PFSK-1 (cell line): ENCODE measurements around the gene TMEM219.

Experiments
- POLR2AphosphoS5 ChIP-seq: IDR thresholded peaks from 2 replicates; pipeline ENCODE4 v1.6.1; 2012; ENCODE audit warnings: low read depth, mild to moderate bottlenecking, control low read depth, low read length, moderate library complexity
- TAF1 ChIP-seq: IDR thresholded peaks from 2 replicates; pipeline ENCODE4 v1.6.1; 2012; ENCODE audit warnings: low read length, control low read depth, borderline replicate concordance; ENCODE audit not compliant: insufficient read depth

GRCh38 chr16:29925781-29926710, 35.8 kb upstream of the TMEM219 start, which contains the start of gene KCTD13:
- TF ChIP-seq TAF1 (0 out of 2 replicates have a peak, but pooled peaks have one; percentile 39), POLR2AphosphoS5 (peak; percentile 78)
